AG10803 (cell line): ENCODE results near the gene MYOM1.

Experiments used
- DNase-seq: peaks from one replicate; pipeline ENCODE4 v3.0.0; 2010; ENCODE audit warnings: low read depth
- H3K4me3 ChIP-seq: 2 replicates; pipeline ENCODE4 v1.5.1; 2011; ENCODE audit warnings: mild to moderate bottlenecking, low read length, control low read depth
- CTCF ChIP-seq: conservative IDR thresholded peaks from 2 replicates; pipeline ENCODE4 v1.5.1; 2011; ENCODE audit warnings: mild to moderate bottlenecking, low read length, control low read depth, inconsistent platforms

MYOM1 gene

GRCh38 chr18:3129053-3129864 is 90.5 kb downstream of the MYOM1 start:
- DNase-seq: peak; percentile 77
- no peak overlapping the region for H3K4me3 ChIP-seq
- peak; percentile 95 for TF ChIP-seq CTCF

- no peak for DNase-seq
- TF ChIP-seq CTCF: no peak
- no peak overlapping the region for H3K4me3 ChIP-seq
Measured at GRCh38 chr18:3126457-3127097, 93.2 kb downstream of the MYOM1 start.

GRCh38 chr18:3124822-3125221 is 94.9 kb downstream of the MYOM1 start:
- TF ChIP-seq CTCF: no peak
- H3K4me3 ChIP-seq: no peak overlapping the region
- no peak for DNase-seq

- no peak overlapping the region for H3K4me3 ChIP-seq
- no peak for DNase-seq
- TF ChIP-seq CTCF: no peak
Measured at GRCh38 chr18:3122851-3123250, 96.9 kb downstream of the MYOM1 start.

GRCh38 chr18:3121259-3121658 is 98.5 kb downstream of the MYOM1 start:
- no peak for DNase-seq
- TF ChIP-seq CTCF: peak; percentile 10; the same call in 1 of the 2 replicates

GRCh38 chr18:3120356-3120755 is 99.4 kb downstream of the MYOM1 start:
- H3K4me3 ChIP-seq: no peak overlapping the region
- no peak for DNase-seq
- TF ChIP-seq CTCF: no peak

More at GRCh38 chr18:3121259-3121658, 98.5 kb downstream of the MYOM1 start:
- H3K4me3 ChIP-seq: no peak overlapping the region
